ENCODE measurements around the gene ZBTB7C. TPM values are rescaled to one million over a fixed set of nuclear protein-coding genes. Genes with fewer than 3 reads are reported as not detected.
A peak's percentile ranks its signal among the peaks of the same experiment; 100 is the strongest.

The ZBTB7C gene
- total RNA-seq, 3 donors from 2014 or later (not counting 1 experiment from before 2014, with no cell fraction given): 0.07 TPM; not detected in 2

- H3K9me3 ChIP-seq (ENCODE audit: control insufficient read depth, insufficient read depth, low read length): no peaks in the 10 kb centered on the region
- 81% methylated on average over 4 of the region's 4 CpGs for WGBS (ENCODE audit: insufficient coverage)
- Mint-ChIP-seq H3K9me3 (no peaks in the 10 kb centered on the region), H3K27me3 (ENCODE audit: low read depth in 2 of 2) (peaks cover 6 to 14% of the 10 kb centered on the region in 2 donors), H3K36me3 (no peaks in the 10 kb centered on the region), H3K4me1 (peaks cover 0 to 8% of the 10 kb centered on the region in 2 donors), H3K27ac (no peak overlapping the region), H3K4me3 (no peak overlapping the region)
- no peaks in the 10 kb centered on the region for H3K27me3 ChIP-seq (ENCODE audit: control insufficient read depth, insufficient read depth, low read length)
- ATAC-seq (no peak), DNase-seq (no peak)
- H3K27ac ChIP-seq (ENCODE audit: low read length): no peak overlapping the region
- H3K36me3 ChIP-seq (ENCODE audit: control insufficient read depth, insufficient read depth, low read length): no peaks in the 10 kb centered on the region
- no peak overlapping the region for H3K4me3 ChIP-seq (ENCODE audit: low read length)
- TF ChIP-seq, protein P1, sequence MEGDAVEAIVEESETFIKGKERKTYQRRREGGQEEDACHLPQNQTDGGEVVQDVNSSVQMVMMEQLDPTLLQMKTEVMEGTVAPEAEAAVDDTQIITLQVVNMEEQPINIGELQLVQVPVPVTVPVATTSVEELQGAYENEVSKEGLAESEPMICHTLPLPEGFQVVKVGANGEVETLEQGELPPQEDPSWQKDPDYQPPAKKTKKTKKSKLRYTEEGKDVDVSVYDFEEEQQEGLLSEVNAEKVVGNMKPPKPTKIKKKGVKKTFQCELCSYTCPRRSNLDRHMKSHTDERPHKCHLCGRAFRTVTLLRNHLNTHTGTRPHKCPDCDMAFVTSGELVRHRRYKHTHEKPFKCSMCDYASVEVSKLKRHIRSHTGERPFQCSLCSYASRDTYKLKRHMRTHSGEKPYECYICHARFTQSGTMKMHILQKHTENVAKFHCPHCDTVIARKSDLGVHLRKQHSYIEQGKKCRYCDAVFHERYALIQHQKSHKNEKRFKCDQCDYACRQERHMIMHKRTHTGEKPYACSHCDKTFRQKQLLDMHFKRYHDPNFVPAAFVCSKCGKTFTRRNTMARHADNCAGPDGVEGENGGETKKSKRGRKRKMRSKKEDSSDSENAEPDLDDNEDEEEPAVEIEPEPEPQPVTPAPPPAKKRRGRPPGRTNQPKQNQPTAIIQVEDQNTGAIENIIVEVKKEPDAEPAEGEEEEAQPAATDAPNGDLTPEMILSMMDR (IDR thresholded peaks at IDR 0.05): no peak
- peaks cover 13% of the 10 kb centered on the region for H3K4me1 ChIP-seq (ENCODE audit: control insufficient read depth, insufficient read depth, low read length)
- intact Hi-C loops (cut with micrococcal nuclease): no loop called here
Measured at GRCh38 chr18:48024009-48024512, 385.1 kb downstream of the ZBTB7C start.

DNA sequence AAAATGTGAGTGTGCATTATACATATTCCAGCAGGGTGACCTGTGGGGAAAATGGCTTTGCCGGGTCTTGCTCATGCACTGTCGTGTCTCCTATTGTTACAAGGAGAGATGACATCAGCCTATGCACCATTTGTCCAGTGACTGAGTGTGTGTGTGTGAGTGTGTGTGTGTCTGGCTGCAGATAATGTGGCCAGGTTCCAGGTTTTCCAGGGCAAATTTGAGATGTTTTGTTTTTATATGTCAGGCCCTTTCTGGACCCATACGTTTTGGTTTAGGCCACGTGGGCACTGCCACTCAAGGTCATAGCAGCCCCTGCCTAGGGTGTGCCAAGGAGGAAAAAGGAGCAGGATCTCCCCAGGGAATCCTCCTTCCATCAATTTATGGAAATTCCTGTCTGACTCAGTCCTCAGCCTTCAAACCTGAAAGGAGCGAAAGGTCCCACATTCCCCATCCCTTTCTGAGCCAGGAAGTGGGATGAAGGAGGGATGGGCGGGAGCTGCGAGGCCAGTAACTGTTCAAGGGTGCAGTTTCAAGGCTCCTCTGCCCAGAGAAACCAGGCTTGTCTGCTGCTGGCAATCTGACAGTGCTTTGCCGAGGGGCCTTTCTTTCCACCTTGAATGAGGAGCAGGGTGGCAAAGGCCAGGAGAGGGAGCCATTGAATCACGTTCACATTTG lies 385.7 kb downstream of the ZBTB7C start:
- WGBS (ENCODE audit: insufficient coverage): 58% methylated on average over 9 of the region's 9 CpGs
- Histone ChIP-seq H3K36me3 (ENCODE audit: control insufficient read depth, insufficient read depth, low read length) (no peaks in the 10 kb centered on the region), H3K27me3 (ENCODE audit: control insufficient read depth, insufficient read depth, low read length) (no peaks in the 10 kb centered on the region), H3K4me1 (ENCODE audit: control insufficient read depth, insufficient read depth, low read length) (peaks cover 13% of the 10 kb centered on the region), H3K27ac (ENCODE audit: low read length) (no peak overlapping the region), H3K9me3 (ENCODE audit: control insufficient read depth, insufficient read depth, low read length) (no peaks in the 10 kb centered on the region), H3K4me3 (ENCODE audit: low read length) (no peak overlapping the region)
- Mint-ChIP-seq H3K36me3 (no peaks in the 10 kb centered on the region), H3K27me3 (ENCODE audit: low read depth in 2 of 2) (peaks cover 6 to 19% of the 10 kb centered on the region in 2 donors), H3K4me1 (peaks cover 0 to 8% of the 10 kb centered on the region in 2 donors), H3K4me3 (no peak overlapping the region), H3K9me3 (no peaks in the 10 kb centered on the region), H3K27ac (no peak overlapping the region)
- intact Hi-C loops (cut with micrococcal nuclease): no loop called here
- TF ChIP-seq, protein P1 (IDR thresholded peaks at IDR 0.05): no peak
- ATAC-seq (no peak), DNase-seq (no peak)

- Histone ChIP-seq H3K4me1 (ENCODE audit: control insufficient read depth, insufficient read depth, low read length) (peaks cover 13% of the 10 kb centered on the region), H3K36me3 (ENCODE audit: control insufficient read depth, insufficient read depth, low read length) (no peaks in the 10 kb centered on the region), H3K4me3 (ENCODE audit: low read length) (no peak overlapping the region), H3K9me3 (ENCODE audit: control insufficient read depth, insufficient read depth, low read length) (no peaks in the 10 kb centered on the region), H3K27me3 (ENCODE audit: control insufficient read depth, insufficient read depth, low read length) (no peaks in the 10 kb centered on the region), H3K27ac (ENCODE audit: low read length) (no peak overlapping the region)
- Mint-ChIP-seq H3K4me1 (peaks cover 0 to 8% of the 10 kb centered on the region in 2 donors), H3K36me3 (no peaks in the 10 kb centered on the region), H3K4me3 (no peak overlapping the region), H3K9me3 (no peaks in the 10 kb centered on the region), H3K27me3 (ENCODE audit: low read depth in 2 of 2) (peaks cover 6 to 23% of the 10 kb centered on the region in 2 donors), H3K27ac (no peak overlapping the region)
- WGBS (ENCODE audit: insufficient coverage): 69% methylated on average over 16 of the region's 16 CpGs
- intact Hi-C loops (cut with micrococcal nuclease): loop anchor here (1.0 kb wide), 1 partner anchor 250 kb away; no protein-coding TSS in a partner anchor
- TF ChIP-seq, protein P1 (IDR thresholded peaks at IDR 0.05): peak; percentile 58
- ATAC-seq (peak; percentile 59 to 77 (median 76)), DNase-seq (peak in 1 of 2 donors; percentile 63)
Measured at GRCh38 chr18:48022531-48023329, 386.5 kb downstream of the ZBTB7C start.
